HCT116 (cell line): ENCODE measurements around the gene FANCG. TPM values are rescaled to one million over a fixed set of nuclear protein-coding genes. Genes with fewer than 3 reads are reported as not detected.

Experiments used
- ATAC-seq: fragments of 200-7000 bp; cut with Tn5 transposase; 2 replicates; pipeline ENCODE4 v1.9.1; 2020; ENCODE audit warnings: mild to moderate bottlenecking, moderate library complexity
- BruUV-seq: library from RNA; stranded (reverse); fragments of 400-500 nt; replicated peaks from 2 replicates; lab custom pipeline; 2021; lab: Mats Ljungman, UMichigan
- CTCF ChIA-PET: fragments of 300-600 bp; sonication (Branson Sonifier 250); formaldehyde crosslinking; loops from one replicate; lab custom pipeline; 2021; ENCODE audit warnings: antibody characterized with exemption; lab: Charles Lee
- POLR2A ChIA-PET: fragments of 300-600, 350-600 bp; sonication (Branson Sonifier 250); formaldehyde crosslinking; loops from one replicate; lab custom pipeline; 2021; ENCODE audit warnings: antibody characterized with exemption; lab: Charles Lee
- RAD21 ChIA-PET, 2 experiments: fragments of 300-600 bp; sonication (Branson Sonifier 250); formaldehyde crosslinking; loops; one replicate each; lab custom pipeline; 2023; ENCODE audit warnings: low total read pairs in 2 of 2; ENCODE audit not compliant: uncharacterized antibody in 2 of 2, unreplicated experiment in 2 of 2, low non-redundant PET in 1 of 2; lab: Charles Lee
- DNase-seq: peaks from one replicate; pipeline ENCODE4 v3.0.0-alpha.2; 2010; ENCODE audit warnings: low read depth, low spot score
- H2AFZ ChIP-seq: fragments of 200-600 bp; shearing (Covaris generic), sonication (generic); 2 replicates; pipeline ENCODE4 v1.6.1; 2017; ENCODE audit warnings: low read depth, mixed run types, mixed read lengths, antibody characterized with exemption, low read length; ENCODE audit not compliant: poor library complexity, severe bottlenecking
- H3K27ac ChIP-seq: 2 replicates; pipeline ENCODE4 v1.5.1; 2012; ENCODE audit warnings: low read depth, low read length
- H3K27me3 ChIP-seq: fragments of 200-600 bp; sonication (generic); 2 replicates; pipeline ENCODE4 v1.6.1; 2016; ENCODE audit warnings: mixed run types, low read length, mixed read lengths; ENCODE audit not compliant: insufficient read depth
- H3K36me3 ChIP-seq, 2 experiments: fragments of 200-500 bp in 1 of 2; fragments of 200-600 bp in 1 of 2; sonication (Bioruptor generic) in 1 of 2; sonication (generic) in 1 of 2; 2 replicates each; pipeline versions ENCODE4 v1.5.1 to v1.6.1; 2014 to 2016; ENCODE audit warnings: low read length in 2 of 2, inconsistent platforms in 1 of 2, mixed read lengths in 1 of 2, mixed run types in 1 of 2; ENCODE audit not compliant: insufficient read depth in 2 of 2, control insufficient read depth in 1 of 2
- H3K4me1 ChIP-seq, 2 experiments: fragments of 200-600 bp in 1 of 2; sonication (generic) in 1 of 2; 2 replicates each; pipeline versions ENCODE4 v1.5.1 to v1.6.1; 2012 to 2017; ENCODE audit warnings: low read length in 2 of 2, inconsistent platforms in 1 of 2, mild to moderate bottlenecking in 1 of 2, mixed read lengths in 1 of 2, mixed run types in 1 of 2, moderate library complexity in 1 of 2; ENCODE audit not compliant: insufficient read depth in 2 of 2, control insufficient read depth in 1 of 2
- H3K4me2 ChIP-seq: fragments of 200-600 bp; sonication (generic); 2 replicates; pipeline ENCODE4 v1.6.1; 2017; ENCODE audit warnings: mixed run types, low read length, mixed read lengths
- H3K4me3 ChIP-seq, 2 experiments: fragments of 200-600 bp in 1 of 2; sonication (generic) in 1 of 2; replicated peaks in 1 of 2; 2 replicates each; pipeline ENCODE4 v1.5.1; 2011 to 2016; ENCODE audit warnings: low read length in 2 of 2, control low read depth in 1 of 2, low read depth in 1 of 2, mild to moderate bottlenecking in 1 of 2, mixed read lengths in 1 of 2, mixed run types in 1 of 2
- H3K79me2 ChIP-seq: fragments of 200-600 bp; sonication (generic); 2 replicates; pipeline ENCODE4 v1.6.1; 2017; ENCODE audit warnings: mild to moderate bottlenecking, mixed run types, low read length, moderate library complexity, mixed read lengths; ENCODE audit not compliant: insufficient read depth
- H3K9ac ChIP-seq: fragments of 200-600 bp; sonication (generic); 2 replicates; pipeline ENCODE4 v1.6.1; 2016; ENCODE audit warnings: low read length, mixed read lengths
- H3K9me2 ChIP-seq: fragments of 200-600 bp; sonication (generic), shearing (Covaris generic); 2 replicates; pipeline ENCODE4 v1.6.1; 2017; ENCODE audit warnings: mixed run types, mild to moderate bottlenecking, moderate library complexity; ENCODE audit not compliant: insufficient read depth
- H3K9me3 ChIP-seq, 2 experiments: fragments of 200-500 bp in 1 of 2; fragments of 200-600 bp in 1 of 2; sonication (Bioruptor generic) in 1 of 2; sonication (generic) in 1 of 2; 2 replicates each; pipeline ENCODE4 v1.6.1; 2014 to 2017; ENCODE audit warnings: low read length in 2 of 2, mixed read lengths in 2 of 2, inconsistent platforms in 1 of 2, low read depth in 1 of 2, mild to moderate bottlenecking in 1 of 2, mixed run types in 1 of 2, moderate library complexity in 1 of 2; ENCODE audit not compliant: control insufficient read depth in 1 of 2, insufficient read depth in 1 of 2
- H4K20me1 ChIP-seq: fragments of 200-600 bp; sonication (generic), shearing (Covaris generic); 2 replicates; pipeline ENCODE4 v1.6.1; 2017; ENCODE audit warnings: mixed run types, mild to moderate bottlenecking, moderate library complexity; ENCODE audit not compliant: insufficient read depth
- POLR2A ChIP-seq: IDR thresholded peaks from 2 replicates; pipeline ENCODE4 v1.7.0; 2011; ENCODE audit warnings: borderline replicate concordance; ENCODE audit not compliant: insufficient read depth, insufficient read length; ENCODE audit errors: extremely low read depth
- RAD21 ChIP-seq: IDR thresholded peaks from 2 replicates; pipeline ENCODE4 v1.6.1; 2012; ENCODE audit warnings: low read depth, mild to moderate bottlenecking
- intact Hi-C: fragments of 100-400 bp; cut with micrococcal nuclease; formaldehyde crosslinking; loops from 2 replicates; pipeline ENCODE4 v1.10.0; 2022
- total RNA-seq: library from RNA; stranded (reverse); gene quantifications from one replicate; pipeline ENCODE4 v1.2.1, GENCODE V29; 2021; ENCODE audit not compliant: unreplicated experiment
- TF ChIP-seq, protein P1 (sequence below), 3 experiments: fragments of 200-600 bp in 1 of 3; sonication (generic) in 1 of 3; IDR thresholded peaks in 2 of 3; conservative IDR thresholded peaks in 1 of 3; 2 replicates each; pipeline ENCODE4 v1.5.1; 2012 to 2017; ENCODE audit warnings: low read depth in 2 of 3, low read length in 2 of 3, antibody characterized with exemption in 1 of 3, borderline replicate concordance in 1 of 3, control low read depth in 1 of 3, mild to moderate bottlenecking in 1 of 3, mixed read lengths in 1 of 3, mixed run types in 1 of 3, moderate library complexity in 1 of 3; ENCODE audit not compliant: insufficient read depth in 1 of 3
- TF ChIP-seq, protein P2 (sequence below): IDR thresholded peaks from 2 replicates; pipeline ENCODE4 v1.6.1; 2012
- TF ChIP-seq, protein P3 (sequence below): IDR thresholded peaks from 2 replicates; pipeline ENCODE4 v1.6.1; 2011; ENCODE audit warnings: mild to moderate bottlenecking, low read length, moderate library complexity; ENCODE audit not compliant: insufficient replicate concordance; ENCODE audit errors: extremely low read depth
- TF ChIP-seq, protein P4 (sequence below): IDR thresholded peaks from 2 replicates; pipeline ENCODE4 v1.6.1; 2012

The FANCG gene
- total RNA-seq, 1 experiment from 2014 or later, result 82.3 TPM

DNA sequence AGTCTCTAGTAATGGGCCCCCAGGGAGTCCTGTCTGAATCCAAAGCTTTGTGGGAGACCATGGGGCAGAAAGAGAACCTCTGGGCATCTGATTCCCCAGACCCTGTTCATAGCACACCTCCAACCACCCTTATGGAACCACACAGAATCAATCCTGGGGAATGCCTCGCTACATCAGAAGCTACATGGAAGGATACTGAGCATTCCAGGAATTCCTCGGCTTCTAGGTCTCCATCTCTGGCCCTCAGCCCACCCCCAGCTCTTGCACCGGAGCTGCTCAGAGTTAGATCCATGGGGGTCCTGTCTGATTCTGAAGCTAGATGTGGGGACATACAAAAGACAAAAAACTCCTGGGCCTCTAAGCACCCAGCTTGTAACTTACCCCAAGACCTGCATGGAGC is 35.7 kb downstream of the FANCG start:
- no peak overlapping the region for H2AFZ ChIP-seq

More for the DNA sequence above, 35.7 kb downstream of the FANCG start:
- Histone ChIP-seq H3K36me3 (no peaks in the 10 kb centered on the region; a peak in 1 of 4 replicates), H3K9me2 (no peaks in the 10 kb centered on the region), H4K20me1 (no peaks in the 10 kb centered on the region), H3K79me2 (no peaks in the 10 kb centered on the region)
- no peak for ATAC-seq
- RAD21 ChIA-PET, result no interaction called here
- BruUV-seq, result no TSS peak
- TF ChIP-seq, protein P1, sequence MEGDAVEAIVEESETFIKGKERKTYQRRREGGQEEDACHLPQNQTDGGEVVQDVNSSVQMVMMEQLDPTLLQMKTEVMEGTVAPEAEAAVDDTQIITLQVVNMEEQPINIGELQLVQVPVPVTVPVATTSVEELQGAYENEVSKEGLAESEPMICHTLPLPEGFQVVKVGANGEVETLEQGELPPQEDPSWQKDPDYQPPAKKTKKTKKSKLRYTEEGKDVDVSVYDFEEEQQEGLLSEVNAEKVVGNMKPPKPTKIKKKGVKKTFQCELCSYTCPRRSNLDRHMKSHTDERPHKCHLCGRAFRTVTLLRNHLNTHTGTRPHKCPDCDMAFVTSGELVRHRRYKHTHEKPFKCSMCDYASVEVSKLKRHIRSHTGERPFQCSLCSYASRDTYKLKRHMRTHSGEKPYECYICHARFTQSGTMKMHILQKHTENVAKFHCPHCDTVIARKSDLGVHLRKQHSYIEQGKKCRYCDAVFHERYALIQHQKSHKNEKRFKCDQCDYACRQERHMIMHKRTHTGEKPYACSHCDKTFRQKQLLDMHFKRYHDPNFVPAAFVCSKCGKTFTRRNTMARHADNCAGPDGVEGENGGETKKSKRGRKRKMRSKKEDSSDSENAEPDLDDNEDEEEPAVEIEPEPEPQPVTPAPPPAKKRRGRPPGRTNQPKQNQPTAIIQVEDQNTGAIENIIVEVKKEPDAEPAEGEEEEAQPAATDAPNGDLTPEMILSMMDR (IDR thresholded peaks at IDR 0.05 in 2 of 3, conservative IDR thresholded peaks at IDR 0.05 in 1 of 3; ENCODE audit: borderline replicate concordance in 1 of 3, insufficient read depth in 1 of 3, low read depth in 2 of 3, low read length in 2 of 3), result no peak
- TF ChIP-seq, protein P2, sequence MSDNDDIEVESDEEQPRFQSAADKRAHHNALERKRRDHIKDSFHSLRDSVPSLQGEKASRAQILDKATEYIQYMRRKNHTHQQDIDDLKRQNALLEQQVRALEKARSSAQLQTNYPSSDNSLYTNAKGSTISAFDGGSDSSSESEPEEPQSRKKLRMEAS, result no peak
- TF ChIP-seq, protein P3, sequence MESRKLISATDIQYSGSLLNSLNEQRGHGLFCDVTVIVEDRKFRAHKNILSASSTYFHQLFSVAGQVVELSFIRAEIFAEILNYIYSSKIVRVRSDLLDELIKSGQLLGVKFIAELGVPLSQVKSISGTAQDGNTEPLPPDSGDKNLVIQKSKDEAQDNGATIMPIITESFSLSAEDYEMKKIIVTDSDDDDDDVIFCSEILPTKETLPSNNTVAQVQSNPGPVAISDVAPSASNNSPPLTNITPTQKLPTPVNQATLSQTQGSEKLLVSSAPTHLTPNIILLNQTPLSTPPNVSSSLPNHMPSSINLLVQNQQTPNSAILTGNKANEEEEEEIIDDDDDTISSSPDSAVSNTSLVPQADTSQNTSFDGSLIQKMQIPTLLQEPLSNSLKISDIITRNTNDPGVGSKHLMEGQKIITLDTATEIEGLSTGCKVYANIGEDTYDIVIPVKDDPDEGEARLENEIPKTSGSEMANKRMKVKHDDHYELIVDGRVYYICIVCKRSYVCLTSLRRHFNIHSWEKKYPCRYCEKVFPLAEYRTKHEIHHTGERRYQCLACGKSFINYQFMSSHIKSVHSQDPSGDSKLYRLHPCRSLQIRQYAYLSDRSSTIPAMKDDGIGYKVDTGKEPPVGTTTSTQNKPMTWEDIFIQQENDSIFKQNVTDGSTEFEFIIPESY, result no peak
- TF ChIP-seq, protein P4, sequence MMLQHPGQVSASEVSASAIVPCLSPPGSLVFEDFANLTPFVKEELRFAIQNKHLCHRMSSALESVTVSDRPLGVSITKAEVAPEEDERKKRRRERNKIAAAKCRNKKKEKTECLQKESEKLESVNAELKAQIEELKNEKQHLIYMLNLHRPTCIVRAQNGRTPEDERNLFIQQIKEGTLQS, result no peak
- TF ChIP-seq RAD21 (no peak), POLR2A (no peak)
- TF ChIP-seq, all 23 proteins: peak for 0
- ChIA-PET CTCF (no interaction called here), POLR2A (no interaction called here)
- Histone ChIP-seq H3K27me3 (no peaks in the 10 kb centered on the region), H3K9me3 (no peaks in the 10 kb centered on the region), H3K27ac (no peak overlapping the region), H3K4me3 (no peak overlapping the region), H3K4me2 (no peak overlapping the region), H3K9ac (no peak overlapping the region), H3K4me1 (no peaks in the 10 kb centered on the region)
- intact Hi-C loops, result no loop called here
- DNase-seq, result no peak
